Upper lobe of right lung (tissue), 1 donor: ENCODE measurements around the gene CCDC186. TPM values are rescaled to one million over a fixed set of nuclear protein-coding genes. Genes with fewer than 3 reads are reported as not detected.
A peak's percentile ranks its signal among the peaks of the same experiment; 100 is the strongest.

Source experiments
- ATAC-seq: fragments of 200-7000 bp; cut with Tn5 transposase; one replicate; pipeline ENCODE4 v1.9.1; 2020; ENCODE audit warnings: mild to moderate bottlenecking, moderate library complexity
- DNase-seq: peaks from one replicate; pipeline ENCODE4 v3.0.0-alpha.2; 2020
- H3K27ac ChIP-seq: fragments of 200-600 bp; one replicate; pipeline ENCODE4 v1.8.0; 2022
- H3K27me3 ChIP-seq: fragments of 200-600 bp; one replicate; pipeline ENCODE4 v1.8.0; 2022; ENCODE audit warnings: mild to moderate bottlenecking
- H3K36me3 ChIP-seq: fragments of 200-600 bp; one replicate; pipeline ENCODE4 v1.8.0; 2022
- H3K4me1 ChIP-seq: fragments of 200-600 bp; one replicate; pipeline ENCODE4 v1.8.0; 2022
- H3K4me3 ChIP-seq: fragments of 200-600 bp; one replicate; pipeline ENCODE4 v1.8.0; 2022; ENCODE audit warnings: mild to moderate bottlenecking
- H3K9me3 ChIP-seq: fragments of 200-600 bp; one replicate; pipeline ENCODE4 v1.8.0; 2022
- CTCF ChIP-seq: fragments of 200-600 bp; IDR thresholded peaks from one replicate; pipeline ENCODE4 v1.8.0; 2022; ENCODE audit warnings: antibody characterized with exemption
- intact Hi-C: fragments of 100-400 bp; cut with DNase I; formaldehyde crosslinking; loops from one replicate; pipeline ENCODE4 v1.11.0; 2022
- total RNA-seq: library from RNA; stranded (reverse); fragmentation: NEBNext Ultra II Directional; extraction: Animal tissue kit (Norgen Biotek cat#: 25700); gene quantifications from one replicate; pipeline ENCODE4 v1.2.1, GENCODE V29; 2021
- donor health status: DM: no; HTN: yes; CAD: no; lungs with severe emphysema.

CCDC186 gene
- total RNA-seq, 1 donor from 2014 or later: 33.3 TPM

GRCh38 chr10:114115661-114116445 lies 58.1 kb downstream of the CCDC186 start:
- H3K27me3 ChIP-seq: no peaks in the 10 kb centered on the region
- H3K36me3 ChIP-seq: no peaks in the 10 kb centered on the region
- DNase-seq (no peak), ATAC-seq (peak; percentile 53)
- H3K4me1 ChIP-seq: no peaks in the 10 kb centered on the region
- no peak overlapping the region for H3K4me3 ChIP-seq
- intact Hi-C loops: no loop called here
- no peaks in the 10 kb centered on the region for H3K9me3 ChIP-seq
- no peak overlapping the region for H3K27ac ChIP-seq
- no peak for TF ChIP-seq CTCF

GRCh38 chr10:114110174-114110972 lies 63.6 kb downstream of the CCDC186 start:
- ATAC-seq (peak; percentile 28), DNase-seq (no peak)
- H3K9me3 ChIP-seq: no peaks in the 10 kb centered on the region
- H3K4me3 ChIP-seq: no peak overlapping the region
- H3K27ac ChIP-seq: no peak overlapping the region
- no peaks in the 10 kb centered on the region for H3K4me1 ChIP-seq
- no peaks in the 10 kb centered on the region for H3K27me3 ChIP-seq
- peak; percentile 9 for TF ChIP-seq CTCF
- intact Hi-C loops: no loop called here
- no peaks in the 10 kb centered on the region for H3K36me3 ChIP-seq

- peak; percentile 58 for TF ChIP-seq CTCF
- intact Hi-C loops: no loop called here
- ATAC-seq: peak; percentile 82
- Histone ChIP-seq H3K27ac (no peak overlapping the region), H3K4me1 (peaks cover 15% of the 10 kb centered on the region), H3K4me3 (no peak overlapping the region), H3K27me3 (no peaks in the 10 kb centered on the region), H3K9me3 (no peaks in the 10 kb centered on the region), H3K36me3 (no peaks in the 10 kb centered on the region)
- DNase-seq: no peak
Observed at GRCh38 chr10:114103284-114103683, 70.7 kb downstream of the CCDC186 start.

- Histone ChIP-seq H3K36me3 (no peaks in the 10 kb centered on the region), H3K4me3 (no peak overlapping the region), H3K4me1 (peaks cover 15% of the 10 kb centered on the region), H3K27me3 (no peaks in the 10 kb centered on the region), H3K9me3 (no peaks in the 10 kb centered on the region), H3K27ac (no peak overlapping the region)
- ATAC-seq (no peak), DNase-seq (no peak)
- no peak for TF ChIP-seq CTCF
- intact Hi-C loops: no loop called here
Observed at GRCh38 chr10:114102256-114102655, 71.7 kb downstream of the CCDC186 start.

- Histone ChIP-seq H3K4me3 (peak overlapping the region; percentile 51), H3K27ac (peak overlapping the region; percentile 51), H3K9me3 (no peaks in the 10 kb centered on the region), H3K27me3 (no peaks in the 10 kb centered on the region), H3K36me3 (no peaks in the 10 kb centered on the region), H3K4me1 (peaks cover 15% of the 10 kb centered on the region)
- intact Hi-C loops: no loop called here
- DNase-seq (no peak), ATAC-seq (peak; percentile 48)
- no peak for TF ChIP-seq CTCF
Observed at GRCh38 chr10:114100848-114101741, 72.9 kb downstream of the CCDC186 start.
